ENCODE measurements around the gene UBL3.

Gene UBL3

GRCh38 chr13:29858667-29859066, 8.2 kb upstream of the UBL3 start:
- Histone ChIP-seq H3K27me3 (ENCODE audit: control insufficient read depth in 5 of 5, insufficient read depth in 4 of 5, low read length in 5 of 5) (no peaks in the 10 kb centered on the region), H3K36me3 (ENCODE audit: control insufficient read depth in 5 of 5, insufficient read depth in 5 of 5, low read length in 5 of 5) (no peaks in the 10 kb centered on the region), H3K4me1 (ENCODE audit: control insufficient read depth in 5 of 5, insufficient read depth in 5 of 5, low read length in 5 of 5) (peaks cover 0 to 3% (median 0%) of the 10 kb centered on the region in 5 donors), H3K27ac (ENCODE audit: low read depth, low read length) (no peak overlapping the region), H3K9me3 (ENCODE audit: control insufficient read depth in 5 of 5, low read length in 5 of 5) (no peaks in the 10 kb centered on the region), H3K4me3 (ENCODE audit: low read depth in 1 of 5, low read length in 5 of 5) (no peak overlapping the region), H3K9ac (ENCODE audit: low read length in 5 of 5) (no peak overlapping the region)

GRCh38 chr13:29858231-29858630, 7.8 kb upstream of the UBL3 start:
- Histone ChIP-seq H3K9ac (ENCODE audit: low read length in 5 of 5) (no peak overlapping the region), H3K4me3 (ENCODE audit: low read depth in 1 of 5, low read length in 5 of 5) (no peak overlapping the region), H3K27me3 (ENCODE audit: control insufficient read depth in 5 of 5, insufficient read depth in 4 of 5, low read length in 5 of 5) (no peaks in the 10 kb centered on the region), H3K27ac (ENCODE audit: low read depth, low read length) (no peak overlapping the region), H3K9me3 (ENCODE audit: control insufficient read depth in 5 of 5, low read length in 5 of 5) (no peaks in the 10 kb centered on the region), H3K36me3 (ENCODE audit: control insufficient read depth in 5 of 5, insufficient read depth in 5 of 5, low read length in 5 of 5) (no peaks in the 10 kb centered on the region), H3K4me1 (ENCODE audit: control insufficient read depth in 5 of 5, insufficient read depth in 5 of 5, low read length in 5 of 5) (peaks cover 0 to 7% (median 1%) of the 10 kb centered on the region in 5 donors)

- H3K9me3 ChIP-seq (ENCODE audit: control insufficient read depth in 5 of 5, low read length in 5 of 5): no peaks in the 10 kb centered on the region
- H3K4me3 ChIP-seq (ENCODE audit: low read depth in 1 of 5, low read length in 5 of 5): no peak overlapping the region
- peaks cover 6 to 19% (median 13%) of the 10 kb centered on the region in 5 donors for H3K4me1 ChIP-seq (ENCODE audit: control insufficient read depth in 5 of 5, insufficient read depth in 5 of 5, low read length in 5 of 5)
- H3K36me3 ChIP-seq (ENCODE audit: control insufficient read depth in 5 of 5, insufficient read depth in 5 of 5, low read length in 5 of 5): no peaks in the 10 kb centered on the region
- no peak overlapping the region for H3K27ac ChIP-seq (ENCODE audit: low read depth, low read length)
- H3K27me3 ChIP-seq (ENCODE audit: control insufficient read depth in 5 of 5, insufficient read depth in 4 of 5, low read length in 5 of 5): no peaks in the 10 kb centered on the region
- no peak overlapping the region for H3K9ac ChIP-seq (ENCODE audit: low read length in 5 of 5)
These were observed 6.7 kb upstream of the UBL3 start for GRCh38 chr13:29857085-29857484.

GRCh38 chr13:29856426-29856825, 6.0 kb upstream of the UBL3 start:
- no peak overlapping the region for H3K4me3 ChIP-seq (ENCODE audit: low read depth in 1 of 5, low read length in 5 of 5)
- no peak overlapping the region for H3K9ac ChIP-seq (ENCODE audit: low read length in 5 of 5)
- no peaks in the 10 kb centered on the region for H3K9me3 ChIP-seq (ENCODE audit: control insufficient read depth in 5 of 5, low read length in 5 of 5)
- H3K27ac ChIP-seq (ENCODE audit: low read depth, low read length): no peak overlapping the region
- H3K4me1 ChIP-seq (ENCODE audit: control insufficient read depth in 5 of 5, insufficient read depth in 5 of 5, low read length in 5 of 5): peaks cover 6 to 22% (median 13%) of the 10 kb centered on the region in 5 donors
- H3K27me3 ChIP-seq (ENCODE audit: control insufficient read depth in 5 of 5, insufficient read depth in 4 of 5, low read length in 5 of 5): no peaks in the 10 kb centered on the region
- no peaks in the 10 kb centered on the region for H3K36me3 ChIP-seq (ENCODE audit: control insufficient read depth in 5 of 5, insufficient read depth in 5 of 5, low read length in 5 of 5)

- no peak overlapping the region for H3K27ac ChIP-seq (ENCODE audit: low read depth, low read length)
- no peak overlapping the region for H3K4me3 ChIP-seq (ENCODE audit: low read depth in 1 of 5, low read length in 5 of 5)
These were observed 5.4 kb upstream of the UBL3 start for GRCh38 chr13:29855784-29856183.

GRCh38 chr13:29855009-29855408, 4.6 kb upstream of the UBL3 start:
- H3K9me3 ChIP-seq (ENCODE audit: control insufficient read depth in 5 of 5, low read length in 5 of 5): no peaks in the 10 kb centered on the region
- no peak overlapping the region for H3K9ac ChIP-seq (ENCODE audit: low read length in 5 of 5)
- no peak overlapping the region for H3K4me3 ChIP-seq (ENCODE audit: low read depth in 1 of 5, low read length in 5 of 5)
- no peaks in the 10 kb centered on the region for H3K36me3 ChIP-seq (ENCODE audit: control insufficient read depth in 5 of 5, insufficient read depth in 5 of 5, low read length in 5 of 5)
- peaks cover 6 to 24% (median 17%) of the 10 kb centered on the region in 5 donors for H3K4me1 ChIP-seq (ENCODE audit: control insufficient read depth in 5 of 5, insufficient read depth in 5 of 5, low read length in 5 of 5)
- H3K27me3 ChIP-seq (ENCODE audit: control insufficient read depth in 5 of 5, insufficient read depth in 4 of 5, low read length in 5 of 5): no peaks in the 10 kb centered on the region
- no peak overlapping the region for H3K27ac ChIP-seq (ENCODE audit: low read depth, low read length)

More at GRCh38 chr13:29855784-29856183, 5.4 kb upstream of the UBL3 start:
- Histone ChIP-seq H3K9me3 (ENCODE audit: control insufficient read depth in 5 of 5, low read length in 5 of 5) (no peaks in the 10 kb centered on the region), H3K27me3 (ENCODE audit: control insufficient read depth in 5 of 5, insufficient read depth in 4 of 5, low read length in 5 of 5) (no peaks in the 10 kb centered on the region), H3K36me3 (ENCODE audit: control insufficient read depth in 5 of 5, insufficient read depth in 5 of 5, low read length in 5 of 5) (no peaks in the 10 kb centered on the region), H3K9ac (ENCODE audit: low read length in 5 of 5) (no peak overlapping the region), H3K4me1 (ENCODE audit: control insufficient read depth in 5 of 5, insufficient read depth in 5 of 5, low read length in 5 of 5) (peaks cover 6 to 22% (median 15%) of the 10 kb centered on the region in 5 donors)

- no peaks in the 10 kb centered on the region for H3K9me3 ChIP-seq (ENCODE audit: control insufficient read depth in 5 of 5, low read length in 5 of 5)
- peaks cover 6 to 24% (median 17%) of the 10 kb centered on the region in 5 donors for H3K4me1 ChIP-seq (ENCODE audit: control insufficient read depth in 5 of 5, insufficient read depth in 5 of 5, low read length in 5 of 5)
- no peaks in the 10 kb centered on the region for H3K36me3 ChIP-seq (ENCODE audit: control insufficient read depth in 5 of 5, insufficient read depth in 5 of 5, low read length in 5 of 5)
- no peak overlapping the region for H3K4me3 ChIP-seq (ENCODE audit: low read depth in 1 of 5, low read length in 5 of 5)
- H3K9ac ChIP-seq (ENCODE audit: low read length in 5 of 5): no peak overlapping the region
- no peaks in the 10 kb centered on the region for H3K27me3 ChIP-seq (ENCODE audit: control insufficient read depth in 5 of 5, insufficient read depth in 4 of 5, low read length in 5 of 5)
- H3K27ac ChIP-seq (ENCODE audit: low read depth, low read length): peak overlapping the region; percentile 97
These were observed 2.7 kb upstream of the UBL3 start for GRCh38 chr13:29853131-29853530.

GRCh38 chr13:29852472-29853054, 2.1 kb upstream of the UBL3 start:
- H3K36me3 ChIP-seq (ENCODE audit: control insufficient read depth in 5 of 5, insufficient read depth in 5 of 5, low read length in 5 of 5): no peaks in the 10 kb centered on the region
- H3K27me3 ChIP-seq (ENCODE audit: control insufficient read depth in 5 of 5, insufficient read depth in 4 of 5, low read length in 5 of 5): no peaks in the 10 kb centered on the region
- no peaks in the 10 kb centered on the region for H3K9me3 ChIP-seq (ENCODE audit: control insufficient read depth in 5 of 5, low read length in 5 of 5)
- no peak overlapping the region for H3K4me3 ChIP-seq (ENCODE audit: low read depth in 1 of 5, low read length in 5 of 5)
- H3K4me1 ChIP-seq (ENCODE audit: control insufficient read depth in 5 of 5, insufficient read depth in 5 of 5, low read length in 5 of 5): peaks cover 6 to 28% (median 21%) of the 10 kb centered on the region in 5 donors
- H3K27ac ChIP-seq (ENCODE audit: low read depth, low read length): peak overlapping the region; percentile 97
- peak overlapping the region in 2 of 5 donors; percentile 27 to 32 for H3K9ac ChIP-seq (ENCODE audit: low read length in 5 of 5)

GRCh38 chr13:29849731-29850212, 645 bp downstream of the UBL3 start:
- H3K9ac ChIP-seq (ENCODE audit: low read length in 5 of 5): peak overlapping the region; percentile 87 to 97 (median 92)

GRCh38 chr13:29849071-29849631, 1.3 kb downstream of the UBL3 start:
- Histone ChIP-seq H3K27ac (ENCODE audit: low read depth, low read length) (peak overlapping the region; percentile 97), H3K4me1 (ENCODE audit: control insufficient read depth in 5 of 5, insufficient read depth in 5 of 5, low read length in 5 of 5) (peaks cover 6 to 51% (median 39%) of the 10 kb centered on the region in 5 donors), H3K36me3 (ENCODE audit: control insufficient read depth in 5 of 5, insufficient read depth in 5 of 5, low read length in 5 of 5) (no peaks in the 10 kb centered on the region), H3K9me3 (ENCODE audit: control insufficient read depth in 5 of 5, low read length in 5 of 5) (no peaks in the 10 kb centered on the region), H3K27me3 (ENCODE audit: control insufficient read depth in 5 of 5, insufficient read depth in 4 of 5, low read length in 5 of 5) (no peaks in the 10 kb centered on the region), H3K4me3 (ENCODE audit: low read depth in 1 of 5, low read length in 5 of 5) (peak overlapping the region; percentile 73 to 97 (median 93)), H3K9ac (ENCODE audit: low read length in 5 of 5) (peak overlapping the region; percentile 87 to 97 (median 92))

More at GRCh38 chr13:29849731-29850212, 645 bp downstream of the UBL3 start:
- no peaks in the 10 kb centered on the region for H3K9me3 ChIP-seq (ENCODE audit: control insufficient read depth in 5 of 5, low read length in 5 of 5)
- peaks cover 6 to 51% (median 38%) of the 10 kb centered on the region in 5 donors for H3K4me1 ChIP-seq (ENCODE audit: control insufficient read depth in 5 of 5, insufficient read depth in 5 of 5, low read length in 5 of 5)
- H3K4me3 ChIP-seq (ENCODE audit: low read depth in 1 of 5, low read length in 5 of 5): peak overlapping the region; percentile 73 to 97 (median 93)
- peak overlapping the region; percentile 97 for H3K27ac ChIP-seq (ENCODE audit: low read depth, low read length)
- H3K27me3 ChIP-seq (ENCODE audit: control insufficient read depth in 5 of 5, insufficient read depth in 4 of 5, low read length in 5 of 5): no peaks in the 10 kb centered on the region
- H3K36me3 ChIP-seq (ENCODE audit: control insufficient read depth in 5 of 5, insufficient read depth in 5 of 5, low read length in 5 of 5): no peaks in the 10 kb centered on the region

All from subcutaneous abdominal adipose tissue (tissue), 5 donors.